Fibroblast of skin of back (primary cell): Measurements from ENCODE around the gene FGF12.

ENCODE experiments used
- DNase-seq: peaks from one replicate; pipeline ENCODE4 v3.0.0-alpha.2; 2013

The FGF12 gene

GRCh38 chr3:192258721-192259120 lies 468.6 kb downstream of the FGF12 start:
- DNase-seq = no peak

GRCh38 chr3:192255839-192256238 lies 471.5 kb downstream of the FGF12 start:
- no peak for DNase-seq

GRCh38 chr3:192253138-192253887 lies 474.0 kb downstream of the FGF12 start:
- no peak for DNase-seq

GRCh38 chr3:192249516-192249915 lies 477.8 kb downstream of the FGF12 start:
- DNase-seq = no peak

GRCh38 chr3:192246847-192247559 lies 480.3 kb downstream of the FGF12 start:
- no peak for DNase-seq

GRCh38 chr3:192244591-192244990 lies 482.8 kb downstream of the FGF12 start:
- DNase-seq = no peak

GRCh38 chr3:192239956-192240355 lies 487.4 kb downstream of the FGF12 start:
- no peak for DNase-seq

GRCh38 chr3:192237992-192238608 lies 489.2 kb downstream of the FGF12 start:
- DNase-seq = no peak

GRCh38 chr3:192229866-192230265 lies 497.5 kb downstream of the FGF12 start:
- DNase-seq = peak; percentile 59

- DNase-seq = no peak
Observed at GRCh38 chr3:192224634-192225155, 502.6 kb downstream of the FGF12 start.

GRCh38 chr3:192223815-192224214 lies 503.5 kb downstream of the FGF12 start:
- DNase-seq = no peak

- no peak for DNase-seq
Observed at GRCh38 chr3:192220915-192221314, 506.4 kb downstream of the FGF12 start.

GRCh38 chr3:192219926-192220325 lies 507.4 kb downstream of the FGF12 start:
- no peak for DNase-seq

- DNase-seq = no peak
Observed at GRCh38 chr3:192216067-192216466, 511.3 kb downstream of the FGF12 start.

GRCh38 chr3:192212979-192213378 lies 514.4 kb downstream of the FGF12 start:
- no peak for DNase-seq

- DNase-seq = no peak
Observed at GRCh38 chr3:192212335-192212734, 515.0 kb downstream of the FGF12 start.

- DNase-seq = no peak
Observed at GRCh38 chr3:192207651-192208050, 519.7 kb downstream of the FGF12 start.

GRCh38 chr3:192207239-192207638 lies 520.1 kb downstream of the FGF12 start:
- DNase-seq = no peak

- no peak for DNase-seq
Observed at GRCh38 chr3:192194085-192194484, 533.3 kb downstream of the FGF12 start.

GRCh38 chr3:192188218-192188835 lies 539.0 kb downstream of the FGF12 start:
- peak; percentile 25 for DNase-seq

GRCh38 chr3:192187485-192188051 lies 539.8 kb downstream of the FGF12 start:
- no peak for DNase-seq

GRCh38 chr3:192186498-192186897 lies 540.8 kb downstream of the FGF12 start:
- DNase-seq = no peak

- no peak for DNase-seq
Observed at GRCh38 chr3:192186045-192186444, 541.3 kb downstream of the FGF12 start.
